K562 (cell line): ENCODE results near the gene ESRRB.

Experiments
- CREB1 ChIP-seq, 2 experiments: sonication (generic) in 1 of 2; formaldehyde crosslinking in 1 of 2; IDR thresholded peaks; 2 replicates each; pipeline versions ENCODE4 v1.6.1 to v1.8.0; 2012 to 2022; ENCODE audit warnings: inconsistent platforms in 1 of 2, mild to moderate bottlenecking in 1 of 2, missing genetic modification reagents in 1 of 2, moderate library complexity in 1 of 2
- GATA2 ChIP-seq: sonication (generic); formaldehyde crosslinking; IDR thresholded peaks from 2 replicates; pipeline ENCODE4 v1.4.0; 2020; ENCODE audit warnings: mild to moderate bottlenecking, missing genetic modification reagents
- MYC ChIP-seq, 2 experiments: fragments of 250-450 bp in 1 of 2; sonication (Bioruptor Pico) in 1 of 2; IDR thresholded peaks; 2 replicates each; pipeline versions ENCODE4 v1.5.1 to v1.6.1; 2012 to 2021; ENCODE audit warnings: low read depth in 2 of 2, borderline replicate concordance in 1 of 2, improper control_type of control experiment in 1 of 2, low read length in 1 of 2, mild to moderate bottlenecking in 1 of 2, moderate library complexity in 1 of 2
- NFXL1 ChIP-seq: fragments of 450-650 bp; formaldehyde crosslinking; IDR thresholded peaks from 2 replicates; pipeline ENCODE4 v1.4.0; 2021; ENCODE audit warnings: mild to moderate bottlenecking
- POLR2A ChIP-seq: fragments of 450-650 bp; conservative IDR thresholded peaks from 2 replicates; pipeline ENCODE4 v1.6.1; 2016
- REST ChIP-seq, 2 experiments: fragments of 450-650 bp; formaldehyde crosslinking in 1 of 2; IDR thresholded peaks; 2 replicates each; pipeline versions ENCODE4 v1.4.0 to v1.6.1; 2014 to 2020; ENCODE audit warnings: mild to moderate bottlenecking in 2 of 2, borderline replicate concordance in 1 of 2, low read depth in 1 of 2
- SIX5 ChIP-seq, 2 experiments: IDR thresholded peaks; 2 replicates each; pipeline ENCODE4 v1.6.1; 2011; ENCODE audit warnings: low read length in 2 of 2, borderline replicate concordance in 1 of 2, low read depth in 1 of 2, mild to moderate bottlenecking in 1 of 2, moderate library complexity in 1 of 2; ENCODE audit not compliant: insufficient read depth in 1 of 2
- ZBTB7A ChIP-seq: IDR thresholded peaks from 2 replicates; pipeline ENCODE4 v1.6.1; 2011; ENCODE audit warnings: low read depth, mild to moderate bottlenecking, low read length, moderate library complexity, borderline replicate concordance; ENCODE audit not compliant: control insufficient read depth
- ZNF263 ChIP-seq: sonication (generic); formaldehyde crosslinking; IDR thresholded peaks from 2 replicates; pipeline ENCODE4 v1.8.0; 2022; ENCODE audit warnings: mild to moderate bottlenecking, missing genetic modification reagents, borderline replicate concordance
- ZNF318 ChIP-seq, 2 experiments: fragments of 450-650 bp; IDR thresholded peaks; 2 replicates each; pipeline ENCODE4 v1.6.1; 2016; ENCODE audit warnings: mild to moderate bottlenecking in 2 of 2, borderline replicate concordance in 1 of 2, low read depth in 1 of 2, moderate library complexity in 1 of 2
- TF ChIP-seq, protein P1 (sequence below): fragments of 200-800 bp; sonication (Bioruptor generic); IDR thresholded peaks from 2 replicates; pipeline ENCODE4 v1.6.1; 2017; ENCODE audit warnings: missing genetic modification characterization, missing compliant biosample characterization

GRCh38 chr14:76426161-76426696 is 50.3 kb downstream of the ESRRB start:
- TF ChIP-seq GATA2 (no peak), ZNF263 (CRISPR knock-in tag) (no peak), CREB1 (IDR thresholded peaks at IDR 0.05) (no peak), CREB1 (CRISPR knock-in tag; IDR thresholded peaks at IDR 0.05) (no peak), MYC (IDR thresholded peaks at IDR 0.05; ENCODE audit: low read depth, low read length) (no peak), MYC (CRISPR knock-in tag; IDR thresholded peaks at IDR 0.05; ENCODE audit: borderline replicate concordance, low read depth) (no peak), NFXL1 (CRISPR knock-in tag) (no peak), ZNF318 (IDR thresholded peaks at IDR 0.05; ENCODE audit: borderline replicate concordance in 1 of 2, low read depth in 1 of 2) (no peak), ZBTB7A (no peak), REST (IDR thresholded peaks at IDR 0.05; ENCODE audit: borderline replicate concordance) (no peak), REST (CRISPR knock-in tag; IDR thresholded peaks at IDR 0.05; ENCODE audit: low read depth) (no peak), SIX5 (IDR thresholded peaks at IDR 0.05; ENCODE audit: borderline replicate concordance in 1 of 2, insufficient read depth in 1 of 2, low read depth in 1 of 2, low read length in 2 of 2) (peak; percentile 21 to 35; a peak in 2 of 4 replicates), POLR2A (no peak)
- TF ChIP-seq, protein P1, sequence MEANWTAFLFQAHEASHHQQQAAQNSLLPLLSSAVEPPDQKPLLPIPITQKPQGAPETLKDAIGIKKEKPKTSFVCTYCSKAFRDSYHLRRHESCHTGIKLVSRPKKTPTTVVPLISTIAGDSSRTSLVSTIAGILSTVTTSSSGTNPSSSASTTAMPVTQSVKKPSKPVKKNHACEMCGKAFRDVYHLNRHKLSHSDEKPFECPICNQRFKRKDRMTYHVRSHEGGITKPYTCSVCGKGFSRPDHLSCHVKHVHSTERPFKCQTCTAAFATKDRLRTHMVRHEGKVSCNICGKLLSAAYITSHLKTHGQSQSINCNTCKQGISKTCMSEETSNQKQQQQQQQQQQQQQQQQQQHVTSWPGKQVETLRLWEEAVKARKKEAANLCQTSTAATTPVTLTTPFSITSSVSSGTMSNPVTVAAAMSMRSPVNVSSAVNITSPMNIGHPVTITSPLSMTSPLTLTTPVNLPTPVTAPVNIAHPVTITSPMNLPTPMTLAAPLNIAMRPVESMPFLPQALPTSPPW (CRISPR knock-in tag) = no peak
